Lower leg skin (tissue), 3 donors: ENCODE data around the gene EIF2D.

Source experiments
- POLR2A ChIP-seq, 2 donors: fragments of 450-650 bp; IDR thresholded peaks; one replicate each; pipeline ENCODE4 v1.6.1; 2016 to 2017; ENCODE audit warnings: antibody characterized with exemption in 2 of 2, mild to moderate bottlenecking in 1 of 2, moderate library complexity in 1 of 2
- TF ChIP-seq, protein P1 (sequence below), 3 donors: fragments of 450-650 bp; IDR thresholded peaks; one replicate each; pipeline ENCODE4 v1.5.1; 2016; ENCODE audit warnings: antibody characterized with exemption in 3 of 3, mild to moderate bottlenecking in 3 of 3, moderate library complexity in 2 of 3

DNA sequence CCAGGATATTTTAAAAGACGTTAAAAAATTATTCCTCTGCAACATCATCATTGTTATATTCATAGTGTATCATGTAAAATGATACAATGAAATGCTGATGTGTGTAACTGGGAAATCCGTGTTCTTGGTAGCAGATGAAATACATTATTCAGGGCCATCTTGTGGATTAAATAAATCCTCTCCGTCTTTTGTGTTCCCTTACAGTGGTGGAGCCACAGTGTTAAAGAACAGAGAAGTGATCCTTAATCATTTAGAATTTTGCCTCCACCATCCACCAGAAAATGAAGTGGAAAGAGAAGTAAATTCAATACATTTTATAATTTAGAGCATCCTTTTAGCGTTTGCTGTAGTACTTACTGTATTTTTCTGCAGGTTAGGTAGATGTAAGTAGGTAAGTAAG, 24.4 kb upstream of the EIF2D start:
- TF ChIP-seq, protein P1, sequence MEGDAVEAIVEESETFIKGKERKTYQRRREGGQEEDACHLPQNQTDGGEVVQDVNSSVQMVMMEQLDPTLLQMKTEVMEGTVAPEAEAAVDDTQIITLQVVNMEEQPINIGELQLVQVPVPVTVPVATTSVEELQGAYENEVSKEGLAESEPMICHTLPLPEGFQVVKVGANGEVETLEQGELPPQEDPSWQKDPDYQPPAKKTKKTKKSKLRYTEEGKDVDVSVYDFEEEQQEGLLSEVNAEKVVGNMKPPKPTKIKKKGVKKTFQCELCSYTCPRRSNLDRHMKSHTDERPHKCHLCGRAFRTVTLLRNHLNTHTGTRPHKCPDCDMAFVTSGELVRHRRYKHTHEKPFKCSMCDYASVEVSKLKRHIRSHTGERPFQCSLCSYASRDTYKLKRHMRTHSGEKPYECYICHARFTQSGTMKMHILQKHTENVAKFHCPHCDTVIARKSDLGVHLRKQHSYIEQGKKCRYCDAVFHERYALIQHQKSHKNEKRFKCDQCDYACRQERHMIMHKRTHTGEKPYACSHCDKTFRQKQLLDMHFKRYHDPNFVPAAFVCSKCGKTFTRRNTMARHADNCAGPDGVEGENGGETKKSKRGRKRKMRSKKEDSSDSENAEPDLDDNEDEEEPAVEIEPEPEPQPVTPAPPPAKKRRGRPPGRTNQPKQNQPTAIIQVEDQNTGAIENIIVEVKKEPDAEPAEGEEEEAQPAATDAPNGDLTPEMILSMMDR (IDR thresholded peaks at IDR 0.05) = no peak
- no peak for TF ChIP-seq POLR2A (IDR thresholded peaks at IDR 0.05)
